ENCODE data around the gene DPP9.

The DPP9 gene

DNA sequence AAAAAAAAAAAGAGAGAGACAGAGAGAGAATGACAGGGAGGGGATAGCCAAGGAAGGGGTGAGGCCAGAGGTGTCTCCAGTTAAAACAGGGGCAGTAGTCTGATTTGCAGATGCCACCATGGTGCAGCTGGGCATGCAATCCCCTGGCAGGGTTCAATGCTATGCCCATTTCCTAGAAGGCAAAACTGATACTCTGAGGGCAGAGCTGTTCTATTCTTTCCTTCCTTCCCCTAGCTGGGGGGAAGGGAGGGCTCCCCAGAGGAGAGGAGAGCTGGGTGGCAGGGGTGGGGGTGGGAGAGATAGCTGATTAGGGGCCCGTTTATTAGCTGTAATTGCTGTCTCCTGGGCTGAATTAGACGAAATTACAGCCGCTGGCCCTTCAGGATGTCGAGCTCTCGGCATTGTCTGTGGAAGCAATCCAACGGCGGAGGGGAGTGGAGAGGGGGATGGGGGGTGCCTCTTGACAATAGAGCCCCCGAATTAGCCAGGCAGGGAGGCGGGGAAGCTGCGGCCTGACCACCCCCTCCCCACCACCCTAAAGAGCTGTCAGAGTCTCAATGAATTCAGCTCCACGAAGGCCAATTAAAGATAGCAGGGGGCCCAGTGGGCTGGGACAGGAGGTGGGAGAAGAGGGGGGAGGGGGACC lies 14.4 kb upstream of the DPP9 start:
- H3K9me3 ChIP-seq, result no peaks in the 10 kb centered on the region
- no peaks in the 10 kb centered on the region for H3K36me3 ChIP-seq
- H3K4me1 ChIP-seq, result no peaks in the 10 kb centered on the region
- DNase-seq, result no peak
- peaks cover 0 to 28% of the 10 kb centered on the region in 2 donors for H3K27me3 ChIP-seq
- TF ChIP-seq, protein P1, sequence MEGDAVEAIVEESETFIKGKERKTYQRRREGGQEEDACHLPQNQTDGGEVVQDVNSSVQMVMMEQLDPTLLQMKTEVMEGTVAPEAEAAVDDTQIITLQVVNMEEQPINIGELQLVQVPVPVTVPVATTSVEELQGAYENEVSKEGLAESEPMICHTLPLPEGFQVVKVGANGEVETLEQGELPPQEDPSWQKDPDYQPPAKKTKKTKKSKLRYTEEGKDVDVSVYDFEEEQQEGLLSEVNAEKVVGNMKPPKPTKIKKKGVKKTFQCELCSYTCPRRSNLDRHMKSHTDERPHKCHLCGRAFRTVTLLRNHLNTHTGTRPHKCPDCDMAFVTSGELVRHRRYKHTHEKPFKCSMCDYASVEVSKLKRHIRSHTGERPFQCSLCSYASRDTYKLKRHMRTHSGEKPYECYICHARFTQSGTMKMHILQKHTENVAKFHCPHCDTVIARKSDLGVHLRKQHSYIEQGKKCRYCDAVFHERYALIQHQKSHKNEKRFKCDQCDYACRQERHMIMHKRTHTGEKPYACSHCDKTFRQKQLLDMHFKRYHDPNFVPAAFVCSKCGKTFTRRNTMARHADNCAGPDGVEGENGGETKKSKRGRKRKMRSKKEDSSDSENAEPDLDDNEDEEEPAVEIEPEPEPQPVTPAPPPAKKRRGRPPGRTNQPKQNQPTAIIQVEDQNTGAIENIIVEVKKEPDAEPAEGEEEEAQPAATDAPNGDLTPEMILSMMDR (IDR thresholded peaks at IDR 0.05), result no peak
- no peak overlapping the region for H3K4me3 ChIP-seq
- no peak overlapping the region for H3K27ac ChIP-seq
- intact Hi-C loops (cut with DNase I; ENCODE audit: low total_unique reads), result loop anchor here (10.0 kb wide), 1 partner anchor 297 kb away; no protein-coding TSS in a partner anchor

DNA sequence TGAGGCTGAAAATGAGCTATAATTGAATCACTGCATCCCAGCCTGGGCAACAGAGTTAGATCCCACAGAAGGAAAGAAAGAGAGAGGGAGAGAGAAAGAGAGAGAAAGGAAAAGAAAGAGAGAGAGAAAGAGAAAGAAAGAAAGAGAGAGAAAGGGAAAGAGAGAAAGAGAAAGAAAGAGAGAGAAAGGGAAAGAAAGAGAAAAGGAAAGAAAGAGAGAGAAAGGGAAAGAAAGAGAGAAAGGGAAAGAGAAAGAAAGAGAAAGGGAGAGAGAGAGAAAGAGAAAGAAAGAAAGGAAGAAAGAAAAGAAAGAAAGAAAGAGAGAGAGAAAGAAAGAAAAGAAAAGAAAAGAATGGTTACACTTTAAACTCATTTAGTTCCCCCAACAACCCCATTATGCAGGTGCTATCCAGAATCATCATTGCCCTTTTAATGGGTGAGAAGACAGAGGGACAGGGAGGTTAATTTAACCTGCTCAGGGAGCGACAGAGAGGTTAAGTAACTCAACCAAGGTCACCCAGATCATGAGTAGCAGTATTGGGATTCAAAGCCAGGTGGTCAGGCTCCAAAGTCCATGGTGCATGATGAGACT lies 10.2 kb upstream of the DPP9 start:
- no peak for DNase-seq

DNA sequence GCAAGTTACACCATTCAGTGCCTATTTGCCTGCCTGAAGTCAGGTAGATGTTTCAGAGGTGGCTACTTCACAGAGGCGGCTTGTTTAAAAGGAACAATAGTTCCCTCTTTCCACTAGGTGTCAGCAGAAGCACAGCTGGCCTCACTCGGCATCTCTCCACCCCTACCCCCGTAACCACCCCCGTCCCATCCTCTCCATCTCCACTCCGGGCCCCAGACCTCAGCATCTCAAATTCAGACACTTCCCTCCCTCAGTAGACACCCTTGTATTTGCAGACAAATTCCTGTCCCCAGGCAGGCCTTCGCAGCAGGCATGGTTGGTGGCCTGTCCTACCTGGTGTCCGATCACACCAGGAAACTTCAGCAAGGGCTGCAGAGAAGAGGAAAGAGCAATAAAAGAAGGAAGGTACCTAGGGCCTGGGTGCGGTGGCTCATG lies 9.1 kb upstream of the DPP9 start:
- peaks cover 0 to 7% (median 0%) of the 10 kb centered on the region in 4 donors for H3K4me1 ChIP-seq
- TF ChIP-seq, protein P1 (IDR thresholded peaks at IDR 0.05), result peak; percentile 57 to 68
- H3K9me3 ChIP-seq, result no peaks in the 10 kb centered on the region
- H3K4me3 ChIP-seq, result no peak overlapping the region
- H3K27ac ChIP-seq, result no peak overlapping the region
- H3K27me3 ChIP-seq, result peaks cover 0 to 27% of the 10 kb centered on the region in 2 donors
- no peaks in the 10 kb centered on the region for H3K36me3 ChIP-seq
- intact Hi-C loops (cut with DNase I; ENCODE audit: low total_unique reads), result loop anchor here (10.0 kb wide), 1 partner anchor 302 kb away; no protein-coding TSS in a partner anchor
- DNase-seq, result no peak

More for the DNA sequence above, 10.2 kb upstream of the DPP9 start:
- Histone ChIP-seq H3K4me1 (peaks cover 0 to 7% (median 0%) of the 10 kb centered on the region in 4 donors), H3K9me3 (no peaks in the 10 kb centered on the region), H3K27me3 (peaks cover 0 to 36% of the 10 kb centered on the region in 2 donors), H3K36me3 (no peaks in the 10 kb centered on the region), H3K4me3 (no peak overlapping the region), H3K27ac (no peak overlapping the region)
- TF ChIP-seq, protein P1 (IDR thresholded peaks at IDR 0.05), result no peak
- intact Hi-C loops (cut with DNase I; ENCODE audit: low total_unique reads), result loop anchor here (10.0 kb wide), 1 partner anchor 301 kb away; no protein-coding TSS in a partner anchor

GRCh38 chr19:4730740-4731171 lies 7.1 kb upstream of the DPP9 start:
- no peak overlapping the region for H3K27ac ChIP-seq
- H3K36me3 ChIP-seq, result no peaks in the 10 kb centered on the region
- peaks cover 0 to 7% (median 0%) of the 10 kb centered on the region in 4 donors for H3K4me1 ChIP-seq
- H3K9me3 ChIP-seq, result no peaks in the 10 kb centered on the region
- intact Hi-C loops (cut with DNase I; ENCODE audit: low total_unique reads), result loop anchor here (2.0 to 10.0 kb wide), 2 partner anchors 60 to 304 kb away; partner anchors contain the start of gene FEM1A
- no peak for DNase-seq
- no peak overlapping the region for H3K4me3 ChIP-seq
- TF ChIP-seq, protein P1 (IDR thresholded peaks at IDR 0.05), result peak; percentile 22 to 41
- peaks cover 0 to 12% of the 10 kb centered on the region in 2 donors for H3K27me3 ChIP-seq

DNA sequence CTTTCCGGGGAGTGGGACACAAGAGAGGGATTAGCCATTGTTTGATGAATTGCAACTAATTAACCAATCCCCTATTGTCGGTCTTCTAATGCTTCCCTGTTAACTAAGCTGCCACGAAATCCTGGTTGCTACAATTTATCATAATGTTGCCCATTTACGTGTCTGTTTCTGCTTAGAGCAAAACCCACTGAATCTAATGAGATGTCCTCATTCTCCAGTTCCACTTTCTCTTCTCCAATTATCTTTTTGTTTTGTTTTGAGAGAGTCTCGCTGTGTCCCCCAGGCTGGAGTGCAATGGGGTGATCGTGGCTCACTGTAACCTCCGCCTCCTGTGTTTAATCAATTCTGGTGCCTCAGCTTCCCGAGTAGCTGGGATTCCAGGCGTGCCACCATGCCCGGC lies 5.2 kb upstream of the DPP9 start:
- Histone ChIP-seq H3K9me3 (no peaks in the 10 kb centered on the region), H3K4me3 (no peak overlapping the region), H3K36me3 (no peaks in the 10 kb centered on the region), H3K4me1 (peaks cover 0 to 12% (median 5%) of the 10 kb centered on the region in 4 donors), H3K27ac (no peak overlapping the region), H3K27me3 (peaks cover 0 to 8% of the 10 kb centered on the region in 2 donors)
- no peak for DNase-seq
- TF ChIP-seq, protein P1 (IDR thresholded peaks at IDR 0.05), result no peak
- intact Hi-C loops (cut with DNase I; ENCODE audit: low total_unique reads), result no loop called here
